BJ (cell line): ENCODE data around the gene RNF114. TPM values are rescaled to one million over a fixed set of nuclear protein-coding genes. Genes with fewer than 3 reads are reported as not detected.
"Not testable (repeated sequence)": the region's sequence is repeated elsewhere in the genome, so short reads cannot be mapped to it uniquely, and the experiment has no call there.

Experiments
- CTCF ChIA-PET: fragments of 350-600 bp; formaldehyde crosslinking; extraction: SDS; loops from one replicate; lab custom pipeline; 2021; ENCODE audit warnings: antibody characterized with exemption, inconsistent platforms; lab: Yijun Ruan, JAX
- POLR2A ChIA-PET: fragments of 300-600 bp; sonication (Branson Sonifier 250); formaldehyde crosslinking; extraction: SDS; loops from one replicate; lab custom pipeline; 2021; ENCODE audit warnings: antibody characterized with exemption; lab: Charles Lee
- DNase-seq: peaks from one replicate; pipeline ENCODE4 v3.0.0-alpha.2; 2011; ENCODE audit warnings: low read depth
- H3K27me3 ChIP-seq: 2 replicates; pipeline ENCODE4 v1.6.0; 2011; ENCODE audit warnings: low read length; ENCODE audit not compliant: control insufficient read depth, insufficient read depth
- H3K36me3 ChIP-seq: 2 replicates; pipeline ENCODE4 v1.5.1; 2011; ENCODE audit warnings: low read length; ENCODE audit not compliant: control insufficient read depth, insufficient read depth
- H3K4me3 ChIP-seq: 2 replicates; pipeline ENCODE4 v1.5.1; 2011; ENCODE audit warnings: low read depth, mild to moderate bottlenecking, control low read depth, low read length
- CTCF ChIP-seq: IDR thresholded peaks from 2 replicates; pipeline ENCODE4 v1.5.1; 2011; ENCODE audit warnings: low read depth, mild to moderate bottlenecking, control low read depth, inconsistent platforms, low read length, moderate library complexity; ENCODE audit not compliant: insufficient read depth
- polyA plus RNA-seq: library from polyadenylated mRNA; depleted of rRNA; stranded (reverse); fragments of >200 nt; gene quantifications from 2 replicates; pipeline ENCODE4 v1.2.3, GENCODE V29; 2011; rRNA removed
- small RNA-seq: library from RNA; depleted of rRNA; stranded (forward); fragments of <200 nt; gene quantifications from one replicate; pipeline ENCODE3, GENCODE V24; 2012; ENCODE audit warnings: low replicate concordance, low read depth; ENCODE audit not compliant: insufficient read length

RNF114 gene
- polyA plus RNA-seq, 1 experiment = 53.6 TPM

DNA sequence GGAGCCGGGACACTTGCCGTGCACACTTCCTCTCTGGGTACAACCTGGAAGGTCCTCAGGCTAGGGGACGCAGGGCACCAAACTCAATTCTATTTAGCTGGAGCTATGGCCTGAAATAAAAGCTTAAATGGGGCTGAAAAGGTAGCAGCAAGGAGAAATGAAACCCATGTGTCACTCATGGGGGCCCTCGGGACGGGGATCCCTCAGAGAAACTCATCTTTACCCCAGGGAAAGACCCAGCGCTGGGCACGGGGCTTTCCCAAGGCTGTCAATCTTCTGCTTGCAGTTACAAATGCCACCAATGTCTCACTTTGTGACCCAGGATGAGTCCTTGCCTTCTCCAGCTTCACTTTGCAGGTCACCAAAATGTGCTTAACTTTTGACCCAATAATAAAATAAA lies 63.1 kb downstream of the RNF114 start:
- Histone ChIP-seq H3K27me3 (no peaks in the 10 kb centered on the region), H3K4me3 (no peak overlapping the region), H3K36me3 (no peaks in the 10 kb centered on the region)
- no peak for DNase-seq
- TF ChIP-seq CTCF = no peak
- CTCF ChIA-PET = no interaction called here
- POLR2A ChIA-PET = interaction anchor here (0.8 kb wide), 1 partner anchor 13 kb away, joined by 4 read pairs; no protein-coding TSS in a partner anchor

GRCh38 chr20:50000548-50001222 lies 64.5 kb downstream of the RNF114 start:
- DNase-seq, H3K4me3 ChIP-seq, CTCF ChIA-PET, POLR2A ChIA-PET, H3K36me3 ChIP-seq, H3K27me3 ChIP-seq: not testable (repeated sequence)

- CTCF ChIA-PET = interaction anchor here (1.6 kb wide), 1 partner anchor 23 kb away, joined by 6 read pairs; no protein-coding TSS in a partner anchor
- Histone ChIP-seq H3K4me3 (no peak overlapping the region), H3K36me3 (no peaks in the 10 kb centered on the region), H3K27me3 (no peaks in the 10 kb centered on the region)
- POLR2A ChIA-PET = no interaction called here
- DNase-seq = no peak
- no peak for TF ChIP-seq CTCF
Observed at GRCh38 chr20:50001784-50002311, 65.7 kb downstream of the RNF114 start.

- ChIA-PET POLR2A (no interaction called here), CTCF (interaction anchor here (1.6 kb wide), 1 partner anchor 25 kb away, joined by 6 read pairs; no protein-coding TSS in a partner anchor)
- H3K27me3 ChIP-seq = no peaks in the 10 kb centered on the region
- H3K36me3 ChIP-seq = no peaks in the 10 kb centered on the region
- no peak for TF ChIP-seq CTCF
- peak; percentile 30 for DNase-seq
- H3K4me3 ChIP-seq = no peak overlapping the region
Observed at GRCh38 chr20:50003253-50003656, 67.1 kb downstream of the RNF114 start.

Small RNA genes lying within 50 kb of the gene (small RNA-seq; reads per million reads assigned to genes)
- gene RF00017 = not detected
- gene RF00019 = not detected
- not detected for gene RNU6-147P

Other genes with a start within 250 kb of the RNF114 start
- gene B4GALT5, start 222.5 kb upstream of the RNF114 start, polyA plus RNA-seq = 26.7 and 32.5 TPM in 2 replicates
- 2.9 and 3.3 TPM in 2 replicates for gene SLC9A8, start 123.6 kb upstream of the RNF114 start, polyA plus RNA-seq
- 3.5 and 5.7 TPM in 2 replicates for gene SPATA2, start 20.9 kb upstream of the RNF114 start, polyA plus RNA-seq
- gene SNAI1, start 46.6 kb downstream of the RNF114 start, polyA plus RNA-seq = 3.6 and 6.5 TPM in 2 replicates
- 101 and 138 TPM in 2 replicates for gene UBE2V1, start 176.8 kb downstream of the RNF114 start, polyA plus RNA-seq
- 26.1 and 52.3 TPM in 2 replicates for gene PEDS1, start 217.3 kb downstream of the RNF114 start, polyA plus RNA-seq